Keratinocyte (primary cell): ENCODE measurements around the gene SERPINE1.

Experiments
- EZH2 ChIP-seq: IDR thresholded peaks from one replicate; pipeline ENCODE4 v1.6.1; 2012; ENCODE audit warnings: inconsistent platforms, mild to moderate bottlenecking, low read length, moderate library complexity
- TF ChIP-seq, protein P1 (sequence below), 3 experiments: IDR thresholded peaks in 1 of 3; conservative IDR thresholded peaks in 1 of 3; optimal IDR thresholded peaks in 1 of 3; 2 replicates in 2 of 3; 3 replicates in 1 of 3; pipeline versions ENCODE3 to v1.5.1; 2011; ENCODE audit warnings: low read length in 3 of 3, mild to moderate bottlenecking in 3 of 3, moderate library complexity in 2 of 3, control low read depth in 1 of 3, inconsistent platforms in 1 of 3; ENCODE audit not compliant: insufficient read depth in 2 of 3; ENCODE audit errors: extremely low read depth in 1 of 3

DNA sequence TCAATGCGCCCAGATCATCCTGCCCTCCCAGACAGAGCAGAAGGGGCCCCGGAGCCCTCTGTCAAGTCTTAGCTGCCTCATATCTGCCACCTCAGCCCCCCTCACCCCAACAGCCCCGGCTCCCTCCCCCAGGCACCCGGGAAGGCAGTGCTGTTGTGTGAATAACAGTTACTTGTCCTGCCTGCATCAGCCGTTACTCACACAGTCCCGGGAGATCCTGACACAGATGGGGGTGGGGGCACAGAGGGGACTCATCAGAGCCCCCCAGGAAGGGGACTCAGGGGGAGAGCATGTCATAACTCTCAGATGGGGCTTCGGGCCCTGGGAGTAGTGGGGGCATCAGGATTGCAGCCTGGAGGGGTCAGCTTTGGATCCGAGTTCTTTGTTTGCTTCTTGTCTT, 12.4 kb upstream of the SERPINE1 start:
- TF ChIP-seq, protein P1, sequence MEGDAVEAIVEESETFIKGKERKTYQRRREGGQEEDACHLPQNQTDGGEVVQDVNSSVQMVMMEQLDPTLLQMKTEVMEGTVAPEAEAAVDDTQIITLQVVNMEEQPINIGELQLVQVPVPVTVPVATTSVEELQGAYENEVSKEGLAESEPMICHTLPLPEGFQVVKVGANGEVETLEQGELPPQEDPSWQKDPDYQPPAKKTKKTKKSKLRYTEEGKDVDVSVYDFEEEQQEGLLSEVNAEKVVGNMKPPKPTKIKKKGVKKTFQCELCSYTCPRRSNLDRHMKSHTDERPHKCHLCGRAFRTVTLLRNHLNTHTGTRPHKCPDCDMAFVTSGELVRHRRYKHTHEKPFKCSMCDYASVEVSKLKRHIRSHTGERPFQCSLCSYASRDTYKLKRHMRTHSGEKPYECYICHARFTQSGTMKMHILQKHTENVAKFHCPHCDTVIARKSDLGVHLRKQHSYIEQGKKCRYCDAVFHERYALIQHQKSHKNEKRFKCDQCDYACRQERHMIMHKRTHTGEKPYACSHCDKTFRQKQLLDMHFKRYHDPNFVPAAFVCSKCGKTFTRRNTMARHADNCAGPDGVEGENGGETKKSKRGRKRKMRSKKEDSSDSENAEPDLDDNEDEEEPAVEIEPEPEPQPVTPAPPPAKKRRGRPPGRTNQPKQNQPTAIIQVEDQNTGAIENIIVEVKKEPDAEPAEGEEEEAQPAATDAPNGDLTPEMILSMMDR (optimal IDR thresholded peaks at IDR 0.05 in 1 of 3, IDR thresholded peaks at IDR 0.05 in 1 of 3, conservative IDR thresholded peaks at IDR 0.05 in 1 of 3; ENCODE audit: extremely low read depth in 1 of 3, insufficient read depth in 2 of 3, low read length in 3 of 3): no peak
- no peak for TF ChIP-seq EZH2
